ENCODE measurements around the gene ASPDH. TPM values are rescaled to one million over a fixed set of nuclear protein-coding genes. Genes with fewer than 3 reads are reported as not detected.

ASPDH gene
- total and polyA plus RNA-seq, 2 of the 13 experiments (the other 11 are each of a cell fraction or from before 2014, with no cell fraction given) = 2.2 to 3.3 TPM

DNA sequence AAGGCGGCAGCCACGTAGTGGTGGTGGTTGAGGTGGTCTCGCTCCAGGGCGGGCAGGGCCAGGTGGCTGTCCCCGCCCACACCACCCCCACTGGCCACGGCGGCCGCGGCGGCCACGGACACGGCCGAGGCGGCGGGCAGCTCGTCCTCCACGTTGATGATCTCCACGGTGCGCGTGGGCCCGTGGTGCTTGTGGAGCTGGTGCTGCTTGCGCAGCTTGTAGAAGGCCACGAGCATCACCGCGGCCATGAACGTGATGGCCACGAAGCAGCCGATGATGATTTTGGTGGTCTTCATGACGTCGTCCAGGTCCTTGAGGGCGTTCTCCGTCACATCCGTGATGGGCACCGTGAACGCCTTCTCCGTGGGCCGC, 4.0 kb upstream of the ASPDH start:
- H3K9me3 ChIP-seq (ENCODE audit: low read length) = no peaks in the 10 kb centered on the region
- in situ Hi-C loops (cut with HindIII; ENCODE audit: extremely low pct_ligation_motif_present, low pct_unique_long_range_greater_than_20kb) (no loop called here), intact Hi-C loops (cut with micrococcal nuclease; ENCODE audit: unreplicated experiment) (no loop called here)
- no peak overlapping the region for H3K9ac ChIP-seq (ENCODE audit: insufficient read depth, low read depth, low read length)
- H3K4me3 ChIP-seq (replicated peaks in 1 of 3; ENCODE audit: insufficient read depth in 1 of 3, low read depth in 2 of 3, low read length in 3 of 3) = no peak overlapping the region
- CTCF ChIA-PET (ENCODE audit: low intra/inter-chr PET ratio, low total read pairs) = no interaction called here
- no peak overlapping the region for H3K4me2 ChIP-seq (ENCODE audit: low read depth, low read length)
- DNase-seq (ENCODE audit: low spot score) = no peak
- H3K27ac ChIP-seq (ENCODE audit: extremely low read length, insufficient read depth, low read length) = no peak overlapping the region
- H3K36me3 ChIP-seq (replicated peaks in 1 of 2; ENCODE audit: control insufficient read depth in 1 of 2, insufficient read depth in 2 of 2, low read length in 2 of 2) = no peaks in the 10 kb centered on the region
- no peak for FAIRE-seq
- peaks cover 15% of the 10 kb centered on the region for H3K4me1 ChIP-seq (ENCODE audit: insufficient read depth, low read length)
- POLR2A ChIA-PET = no interaction called here
- no TSS peak for BruUV-seq (replicated peaks)
- H2AFZ ChIP-seq (ENCODE audit: low read length) = no peak overlapping the region
- peaks cover 0 to 4% of the 10 kb centered on the region in 2 experiments; a peak in 2 of 5 replicates for H3K27me3 ChIP-seq (ENCODE audit: control insufficient read depth in 1 of 2, insufficient read depth in 2 of 2, low read length in 2 of 2)
- H4K20me1 ChIP-seq (ENCODE audit: insufficient read depth, low read length) = no peaks in the 10 kb centered on the region
- 93% methylated on average over 15 of the region's 37 CpGs for WGBS (ENCODE audit: low lambda C conversion rate)
- no peak for ATAC-seq
- no peaks in the 10 kb centered on the region for H3K79me2 ChIP-seq (ENCODE audit: insufficient read depth, low read length)
- TF ChIP-seq ZNF224 (CRISPR knock-in tag; IDR thresholded peaks at IDR 0.05) = no peak
- TF ChIP-seq ASH2L (IDR thresholded peaks at IDR 0.05; ENCODE audit: insufficient read length, low read depth, low read length) = no peak
- no peak for TF ChIP-seq SMAD9 (CRISPR knock-in tag; IDR thresholded peaks at IDR 0.05)
- TF ChIP-seq, protein P1, sequence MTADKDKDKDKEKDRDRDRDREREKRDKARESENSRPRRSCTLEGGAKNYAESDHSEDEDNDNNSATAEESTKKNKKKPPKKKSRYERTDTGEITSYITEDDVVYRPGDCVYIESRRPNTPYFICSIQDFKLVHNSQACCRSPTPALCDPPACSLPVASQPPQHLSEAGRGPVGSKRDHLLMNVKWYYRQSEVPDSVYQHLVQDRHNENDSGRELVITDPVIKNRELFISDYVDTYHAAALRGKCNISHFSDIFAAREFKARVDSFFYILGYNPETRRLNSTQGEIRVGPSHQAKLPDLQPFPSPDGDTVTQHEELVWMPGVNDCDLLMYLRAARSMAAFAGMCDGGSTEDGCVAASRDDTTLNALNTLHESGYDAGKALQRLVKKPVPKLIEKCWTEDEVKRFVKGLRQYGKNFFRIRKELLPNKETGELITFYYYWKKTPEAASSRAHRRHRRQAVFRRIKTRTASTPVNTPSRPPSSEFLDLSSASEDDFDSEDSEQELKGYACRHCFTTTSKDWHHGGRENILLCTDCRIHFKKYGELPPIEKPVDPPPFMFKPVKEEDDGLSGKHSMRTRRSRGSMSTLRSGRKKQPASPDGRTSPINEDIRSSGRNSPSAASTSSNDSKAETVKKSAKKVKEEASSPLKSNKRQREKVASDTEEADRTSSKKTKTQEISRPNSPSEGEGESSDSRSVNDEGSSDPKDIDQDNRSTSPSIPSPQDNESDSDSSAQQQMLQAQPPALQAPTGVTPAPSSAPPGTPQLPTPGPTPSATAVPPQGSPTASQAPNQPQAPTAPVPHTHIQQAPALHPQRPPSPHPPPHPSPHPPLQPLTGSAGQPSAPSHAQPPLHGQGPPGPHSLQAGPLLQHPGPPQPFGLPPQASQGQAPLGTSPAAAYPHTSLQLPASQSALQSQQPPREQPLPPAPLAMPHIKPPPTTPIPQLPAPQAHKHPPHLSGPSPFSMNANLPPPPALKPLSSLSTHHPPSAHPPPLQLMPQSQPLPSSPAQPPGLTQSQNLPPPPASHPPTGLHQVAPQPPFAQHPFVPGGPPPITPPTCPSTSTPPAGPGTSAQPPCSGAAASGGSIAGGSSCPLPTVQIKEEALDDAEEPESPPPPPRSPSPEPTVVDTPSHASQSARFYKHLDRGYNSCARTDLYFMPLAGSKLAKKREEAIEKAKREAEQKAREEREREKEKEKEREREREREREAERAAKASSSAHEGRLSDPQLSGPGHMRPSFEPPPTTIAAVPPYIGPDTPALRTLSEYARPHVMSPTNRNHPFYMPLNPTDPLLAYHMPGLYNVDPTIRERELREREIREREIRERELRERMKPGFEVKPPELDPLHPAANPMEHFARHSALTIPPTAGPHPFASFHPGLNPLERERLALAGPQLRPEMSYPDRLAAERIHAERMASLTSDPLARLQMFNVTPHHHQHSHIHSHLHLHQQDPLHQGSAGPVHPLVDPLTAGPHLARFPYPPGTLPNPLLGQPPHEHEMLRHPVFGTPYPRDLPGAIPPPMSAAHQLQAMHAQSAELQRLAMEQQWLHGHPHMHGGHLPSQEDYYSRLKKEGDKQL (CRISPR knock-in tag; IDR thresholded peaks at IDR 0.05; ENCODE audit: low read depth) = no peak
- TF ChIP-seq, protein P2, sequence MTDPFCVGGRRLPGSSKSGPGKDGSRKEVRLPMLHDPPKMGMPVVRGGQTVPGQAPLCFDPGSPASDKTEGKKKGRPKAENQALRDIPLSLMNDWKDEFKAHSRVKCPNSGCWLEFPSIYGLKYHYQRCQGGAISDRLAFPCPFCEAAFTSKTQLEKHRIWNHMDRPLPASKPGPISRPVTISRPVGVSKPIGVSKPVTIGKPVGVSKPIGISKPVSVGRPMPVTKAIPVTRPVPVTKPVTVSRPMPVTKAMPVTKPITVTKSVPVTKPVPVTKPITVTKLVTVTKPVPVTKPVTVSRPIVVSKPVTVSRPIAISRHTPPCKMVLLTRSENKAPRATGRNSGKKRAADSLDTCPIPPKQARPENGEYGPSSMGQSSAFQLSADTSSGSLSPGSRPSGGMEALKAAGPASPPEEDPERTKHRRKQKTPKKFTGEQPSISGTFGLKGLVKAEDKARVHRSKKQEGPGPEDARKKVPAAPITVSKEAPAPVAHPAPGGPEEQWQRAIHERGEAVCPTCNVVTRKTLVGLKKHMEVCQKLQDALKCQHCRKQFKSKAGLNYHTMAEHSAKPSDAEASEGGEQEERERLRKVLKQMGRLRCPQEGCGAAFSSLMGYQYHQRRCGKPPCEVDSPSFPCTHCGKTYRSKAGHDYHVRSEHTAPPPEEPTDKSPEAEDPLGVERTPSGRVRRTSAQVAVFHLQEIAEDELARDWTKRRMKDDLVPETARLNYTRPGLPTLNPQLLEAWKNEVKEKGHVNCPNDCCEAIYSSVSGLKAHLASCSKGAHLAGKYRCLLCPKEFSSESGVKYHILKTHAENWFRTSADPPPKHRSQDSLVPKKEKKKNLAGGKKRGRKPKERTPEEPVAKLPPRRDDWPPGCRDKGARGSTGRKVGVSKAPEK (CRISPR knock-in tag; IDR thresholded peaks at IDR 0.05; ENCODE audit: borderline replicate concordance) = no peak
- no peak for TF ChIP-seq ZNF296 (CRISPR knock-in tag; conservative IDR thresholded peaks at IDR 0.05)
- TF ChIP-seq, protein P3, sequence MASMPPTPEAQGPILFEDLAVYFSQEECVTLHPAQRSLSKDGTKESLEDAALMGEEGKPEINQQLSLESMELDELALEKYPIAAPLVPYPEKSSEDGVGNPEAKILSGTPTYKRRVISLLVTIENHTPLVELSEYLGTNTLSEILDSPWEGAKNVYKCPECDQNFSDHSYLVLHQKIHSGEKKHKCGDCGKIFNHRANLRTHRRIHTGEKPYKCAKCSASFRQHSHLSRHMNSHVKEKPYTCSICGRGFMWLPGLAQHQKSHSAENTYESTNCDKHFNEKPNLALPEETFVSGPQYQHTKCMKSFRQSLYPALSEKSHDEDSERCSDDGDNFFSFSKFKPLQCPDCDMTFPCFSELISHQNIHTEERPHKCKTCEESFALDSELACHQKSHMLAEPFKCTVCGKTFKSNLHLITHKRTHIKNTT (CRISPR knock-in tag; IDR thresholded peaks at IDR 0.05) = no peak
- TF ChIP-seq, protein P4, sequence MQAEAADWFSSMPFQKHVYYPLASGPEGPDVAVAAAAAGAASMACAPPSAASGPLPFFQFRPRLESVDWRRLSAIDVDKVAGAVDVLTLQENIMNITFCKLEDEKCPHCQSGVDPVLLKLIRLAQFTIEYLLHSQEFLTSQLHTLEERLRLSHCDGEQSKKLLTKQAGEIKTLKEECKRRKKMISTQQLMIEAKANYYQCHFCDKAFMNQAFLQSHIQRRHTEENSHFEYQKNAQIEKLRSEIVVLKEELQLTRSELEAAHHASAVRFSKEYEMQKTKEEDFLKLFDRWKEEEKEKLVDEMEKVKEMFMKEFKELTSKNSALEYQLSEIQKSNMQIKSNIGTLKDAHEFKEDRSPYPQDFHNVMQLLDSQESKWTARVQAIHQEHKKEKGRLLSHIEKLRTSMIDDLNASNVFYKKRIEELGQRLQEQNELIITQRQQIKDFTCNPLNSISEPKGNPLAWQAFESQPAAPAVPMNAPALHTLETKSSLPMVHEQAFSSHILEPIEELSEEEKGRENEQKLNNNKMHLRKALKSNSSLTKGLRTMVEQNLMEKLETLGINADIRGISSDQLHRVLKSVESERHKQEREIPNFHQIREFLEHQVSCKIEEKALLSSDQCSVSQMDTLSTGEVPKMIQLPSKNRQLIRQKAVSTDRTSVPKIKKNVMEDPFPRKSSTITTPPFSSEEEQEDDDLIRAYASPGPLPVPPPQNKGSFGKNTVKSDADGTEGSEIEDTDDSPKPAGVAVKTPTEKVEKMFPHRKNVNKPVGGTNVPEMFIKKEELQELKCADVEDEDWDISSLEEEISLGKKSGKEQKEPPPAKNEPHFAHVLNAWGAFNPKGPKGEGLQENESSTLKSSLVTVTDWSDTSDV (CRISPR knock-in tag; IDR thresholded peaks at IDR 0.05) = no peak
- TF ChIP-seq ZBTB38 (CRISPR knock-in tag; IDR thresholded peaks at IDR 0.05) = no peak
